NOMO-1 treated with DMSO at 0.1 percent for 48 hours (cell line): ENCODE results near the gene RIPOR1.

Experiments
- DNase-seq: peaks from one replicate; lab custom pipeline; 2025; ENCODE audit not compliant: unreplicated experiment; lab: John Stamatoyannopoulos, UW

RIPOR1 gene

DNA sequence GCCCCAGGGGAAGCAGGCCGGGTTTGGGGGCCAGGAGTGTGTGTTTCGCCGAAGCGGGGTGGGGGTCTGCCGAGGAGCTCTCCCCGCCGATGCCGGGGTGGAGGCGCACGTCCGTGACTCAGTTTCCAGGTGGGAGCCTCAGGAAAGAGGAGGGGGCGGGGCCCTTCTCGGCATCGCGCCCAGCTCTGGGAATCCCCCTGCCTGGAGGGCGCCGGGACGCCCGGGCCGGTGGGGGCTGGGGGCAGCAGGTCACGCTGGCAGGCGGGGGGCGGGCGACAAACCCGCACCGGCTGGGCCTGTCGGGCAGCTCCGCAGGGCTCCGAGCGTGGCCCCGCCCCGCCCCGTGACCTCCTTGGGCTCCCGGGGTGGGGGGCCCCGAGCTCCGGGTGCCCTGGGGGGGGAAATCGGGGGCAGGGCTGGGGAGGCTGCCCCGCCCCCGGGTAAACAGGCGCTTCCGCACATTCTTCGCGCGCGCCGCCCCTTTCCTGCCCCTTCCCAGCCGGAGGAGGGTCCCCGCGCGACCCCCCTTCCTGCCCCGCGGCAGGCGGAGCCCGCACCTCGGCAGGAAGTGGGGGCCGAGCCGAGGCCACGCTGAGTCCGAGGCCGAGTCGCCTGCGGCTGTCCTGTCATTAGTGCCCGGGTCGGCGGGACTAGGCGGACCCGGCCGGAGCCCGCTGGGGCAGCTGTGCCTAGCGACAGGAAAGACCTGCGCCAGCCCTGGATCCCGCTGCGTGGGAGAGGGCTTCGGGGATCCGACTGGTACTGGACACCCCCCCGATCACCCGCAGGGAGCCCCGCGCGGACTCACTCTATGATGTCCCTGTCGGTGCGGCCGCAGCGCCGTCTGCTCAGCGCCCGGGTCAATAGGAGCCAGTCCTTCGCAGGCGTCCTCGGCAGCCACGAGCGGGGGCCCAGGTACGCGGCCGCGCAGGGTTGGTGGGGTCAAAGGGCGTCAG lies 9.3 kb downstream of the RIPOR1 start:
- no peak for DNase-seq

DNA sequence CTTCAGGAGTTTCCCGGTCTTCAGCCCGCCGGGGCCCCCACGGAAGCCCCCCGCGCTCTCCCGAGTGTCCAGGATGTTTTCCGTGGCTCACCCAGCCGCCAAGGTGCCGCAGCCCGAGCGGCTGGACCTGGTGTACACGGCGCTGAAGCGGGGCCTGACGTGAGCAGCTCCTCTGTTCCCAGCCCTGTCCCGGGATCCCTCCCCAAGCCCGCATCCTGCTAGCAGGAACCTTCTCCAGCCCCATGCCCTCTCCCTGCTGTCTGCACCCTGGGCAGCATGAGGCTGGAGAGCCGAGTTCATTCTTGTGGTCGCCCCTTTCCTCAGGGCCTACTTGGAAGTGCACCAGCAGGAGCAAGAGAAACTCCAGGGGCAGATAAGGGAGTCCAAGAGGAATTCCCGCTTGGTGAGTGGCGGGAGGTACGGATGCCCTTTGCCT lies 10.1 kb downstream of the RIPOR1 start:
- no peak for DNase-seq

DNA sequence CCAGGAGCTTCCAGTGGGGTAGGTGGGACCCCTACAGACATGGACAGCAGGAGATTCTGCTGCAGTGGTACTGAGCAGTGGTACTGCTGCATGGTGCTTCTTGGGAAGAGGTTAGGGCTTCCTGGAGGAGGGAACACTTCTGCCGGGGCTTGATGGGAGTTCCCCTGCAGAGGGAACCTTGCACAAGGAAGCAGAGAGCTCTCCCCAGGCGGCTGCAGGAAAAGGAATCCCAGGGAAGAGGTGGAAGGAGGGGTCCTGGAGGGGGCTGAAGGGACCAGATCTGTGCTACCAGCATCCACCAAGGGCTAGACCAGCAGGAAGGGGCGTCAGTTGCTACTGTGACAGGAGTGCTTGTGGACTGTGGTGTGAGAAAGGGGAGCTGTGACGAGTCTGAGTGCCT lies 10.6 kb downstream of the RIPOR1 start:
- no peak for DNase-seq

DNA sequence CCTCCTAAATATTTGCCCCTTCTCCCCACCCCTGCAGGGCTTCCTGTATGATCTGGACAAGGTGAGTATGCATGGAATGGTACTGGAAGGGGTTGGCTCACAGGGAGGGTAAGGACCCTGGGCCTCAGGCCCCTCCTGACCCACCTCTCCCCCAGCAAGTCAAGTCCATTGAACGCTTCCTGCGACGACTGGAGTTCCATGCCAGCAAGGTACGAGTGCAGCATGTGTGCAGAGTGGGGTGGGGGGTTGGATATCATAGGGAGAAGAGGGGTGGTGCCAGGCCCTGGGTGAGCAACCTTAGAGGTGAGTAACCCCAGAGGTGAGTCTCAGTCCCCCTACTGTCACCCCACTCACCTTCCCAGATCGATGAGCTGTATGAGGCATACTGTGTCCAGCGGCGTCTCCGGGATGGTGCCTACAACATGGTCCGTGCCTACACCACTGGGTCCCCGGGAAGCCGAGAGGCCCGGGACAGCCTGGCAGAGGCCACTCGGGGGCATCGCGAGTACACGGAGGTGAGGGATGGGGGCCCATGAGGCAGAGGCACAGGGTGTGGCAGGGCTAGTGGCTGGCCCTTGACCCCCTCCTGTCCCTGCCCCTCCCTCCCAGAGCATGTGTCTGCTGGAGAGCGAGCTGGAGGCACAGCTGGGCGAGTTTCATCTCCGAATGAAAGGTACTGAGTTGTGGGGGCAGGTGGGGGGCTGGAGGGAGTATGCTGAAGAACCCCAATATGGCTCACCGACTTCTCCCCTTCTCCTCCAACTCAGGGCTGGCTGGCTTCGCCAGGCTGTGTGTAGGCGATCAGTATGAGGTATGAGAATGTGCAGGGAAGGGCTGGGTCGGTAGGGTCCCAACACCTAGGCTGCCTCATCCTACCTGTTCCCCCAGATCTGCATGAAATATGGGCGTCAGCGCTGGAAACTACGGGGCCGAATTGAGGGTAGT lies 11.3 kb downstream of the RIPOR1 start:
- no peak for DNase-seq

DNA sequence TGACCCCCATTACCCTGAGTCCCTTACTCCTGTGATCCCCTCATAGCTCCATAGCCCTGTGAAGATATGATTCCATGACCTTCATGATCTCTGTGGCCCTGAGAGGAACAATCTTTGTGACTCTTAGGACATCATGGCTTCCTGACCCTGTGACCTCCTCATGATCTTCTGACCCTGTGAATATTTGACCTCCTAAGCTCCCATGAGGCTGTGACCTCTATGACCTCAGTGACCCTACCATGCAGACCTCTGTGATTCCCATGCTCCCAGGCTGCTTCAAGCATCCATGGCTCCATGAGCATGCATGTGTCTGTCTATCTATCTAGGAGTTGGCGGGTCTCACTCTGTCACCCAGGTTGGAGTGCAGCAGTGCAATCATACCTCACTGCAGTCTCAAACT lies 12.1 kb downstream of the RIPOR1 start:
- DNase-seq, result no peak

DNA sequence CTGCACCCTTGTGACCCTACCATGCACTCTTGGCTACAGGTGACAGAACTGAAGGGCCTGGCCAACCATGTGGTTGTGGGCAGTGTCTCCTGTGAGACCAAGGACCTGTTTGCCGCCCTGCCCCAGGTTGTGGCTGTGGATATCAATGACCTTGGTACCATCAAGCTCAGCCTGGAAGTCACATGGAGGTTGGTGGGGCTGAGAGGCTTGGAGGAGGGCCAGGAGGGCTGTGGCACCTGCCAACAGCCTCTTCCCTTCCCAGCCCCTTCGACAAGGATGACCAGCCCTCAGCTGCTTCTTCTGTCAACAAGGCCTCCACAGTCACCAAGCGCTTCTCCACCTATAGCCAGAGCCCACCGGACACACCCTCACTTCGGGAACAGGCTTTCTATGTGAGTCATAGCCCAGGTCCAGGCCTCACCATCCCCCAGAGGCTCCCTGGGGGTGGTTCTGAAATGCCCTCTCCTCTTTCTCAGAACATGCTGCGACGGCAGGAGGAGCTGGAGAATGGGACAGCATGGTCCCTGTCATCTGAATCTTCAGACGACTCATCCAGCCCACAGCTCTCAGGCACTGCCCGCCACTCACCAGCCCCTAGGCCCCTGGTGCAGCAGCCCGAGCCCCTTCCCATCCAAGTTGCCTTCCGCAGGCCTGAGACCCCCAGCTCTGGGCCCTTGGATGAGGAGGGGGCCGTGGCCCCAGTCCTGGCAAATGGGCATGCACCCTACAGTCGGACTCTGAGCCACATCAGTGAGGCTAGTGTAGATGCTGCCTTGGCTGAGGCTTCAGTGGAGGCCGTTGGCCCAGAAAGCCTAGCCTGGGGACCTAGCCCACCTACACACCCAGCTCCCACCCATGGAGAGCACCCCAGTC lies 13.0 kb downstream of the RIPOR1 start:
- DNase-seq, result no peak

DNA sequence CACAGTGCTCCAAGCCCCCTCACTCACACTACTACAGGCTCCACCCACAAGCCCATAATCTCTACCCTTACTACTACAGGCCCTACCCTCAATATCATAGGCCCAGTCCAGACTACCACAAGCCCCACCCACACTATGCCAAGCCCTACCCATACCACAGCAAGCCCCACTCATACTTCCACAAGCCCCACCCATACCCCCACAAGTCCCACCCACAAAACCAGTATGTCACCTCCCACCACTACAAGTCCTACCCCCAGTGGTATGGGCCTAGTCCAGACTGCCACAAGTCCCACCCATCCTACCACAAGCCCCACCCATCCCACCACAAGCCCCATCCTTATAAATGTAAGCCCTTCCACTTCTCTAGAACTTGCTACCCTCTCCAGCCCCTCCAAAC lies 13.8 kb downstream of the RIPOR1 start:
- DNase-seq, result peak; percentile 60

DNA sequence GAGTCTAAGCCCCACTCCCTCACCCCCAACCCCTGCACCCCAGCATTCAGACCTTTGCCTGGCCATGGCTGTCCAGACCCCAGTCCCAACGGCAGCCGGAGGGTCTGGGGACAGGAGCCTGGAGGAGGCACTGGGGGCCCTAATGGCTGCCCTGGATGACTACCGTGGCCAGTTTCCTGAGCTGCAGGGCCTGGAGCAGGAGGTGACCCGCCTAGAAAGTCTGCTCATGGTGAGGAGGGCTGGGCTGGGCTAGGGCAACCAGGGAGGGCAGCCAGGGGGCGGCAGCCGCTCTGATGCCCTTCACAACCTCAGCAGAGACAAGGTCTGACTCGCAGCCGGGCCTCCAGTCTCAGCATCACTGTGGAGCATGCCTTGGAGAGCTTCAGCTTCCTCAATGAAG lies 14.4 kb downstream of the RIPOR1 start:
- no peak for DNase-seq

DNA sequence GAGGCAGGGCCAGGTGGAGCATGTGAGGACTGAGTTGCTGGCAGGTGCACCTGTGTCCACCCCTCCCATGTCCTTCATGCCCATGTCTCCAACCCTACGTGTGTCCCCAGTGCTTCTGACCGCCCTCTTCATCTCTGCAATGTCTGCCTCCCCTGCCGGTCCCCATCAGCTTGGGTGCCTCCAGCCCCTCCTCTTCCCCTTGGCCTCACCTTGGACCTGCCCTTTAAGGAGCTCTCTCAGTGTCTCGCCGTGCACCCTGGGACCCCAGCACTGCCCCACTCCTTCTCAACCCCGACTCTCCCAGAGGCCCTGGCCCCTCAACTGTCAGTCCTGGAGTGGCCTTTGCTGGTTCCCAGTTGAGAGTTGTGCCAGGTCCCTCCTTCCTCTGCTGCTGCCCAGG lies 15.0 kb downstream of the RIPOR1 start:
- no peak for DNase-seq

DNA sequence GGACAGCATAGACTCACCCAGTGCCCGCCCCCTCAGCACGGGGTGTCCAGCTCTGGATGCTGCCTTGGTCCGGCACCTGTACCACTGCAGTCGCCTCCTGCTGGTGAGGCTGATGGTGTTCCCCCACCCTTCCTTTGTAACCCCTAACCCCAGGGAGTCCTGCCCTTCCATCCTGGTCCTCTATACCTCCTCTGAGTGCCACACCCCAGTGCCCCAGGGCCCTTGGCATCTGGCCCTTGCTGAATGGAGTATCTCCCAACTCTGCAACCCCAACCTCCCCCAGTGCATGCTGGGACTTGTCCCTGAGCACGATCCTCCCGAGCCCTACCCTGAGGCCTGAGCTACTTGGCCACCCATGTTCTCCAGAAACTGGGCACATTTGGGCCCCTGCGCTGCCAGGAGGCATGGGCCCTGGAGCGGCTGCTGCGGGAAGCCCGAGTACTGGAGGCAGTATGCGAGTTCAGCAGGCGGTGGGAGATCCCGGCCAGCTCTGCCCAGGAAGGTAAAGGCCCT lies 15.8 kb downstream of the RIPOR1 start:
- DNase-seq, result no peak

DNA sequence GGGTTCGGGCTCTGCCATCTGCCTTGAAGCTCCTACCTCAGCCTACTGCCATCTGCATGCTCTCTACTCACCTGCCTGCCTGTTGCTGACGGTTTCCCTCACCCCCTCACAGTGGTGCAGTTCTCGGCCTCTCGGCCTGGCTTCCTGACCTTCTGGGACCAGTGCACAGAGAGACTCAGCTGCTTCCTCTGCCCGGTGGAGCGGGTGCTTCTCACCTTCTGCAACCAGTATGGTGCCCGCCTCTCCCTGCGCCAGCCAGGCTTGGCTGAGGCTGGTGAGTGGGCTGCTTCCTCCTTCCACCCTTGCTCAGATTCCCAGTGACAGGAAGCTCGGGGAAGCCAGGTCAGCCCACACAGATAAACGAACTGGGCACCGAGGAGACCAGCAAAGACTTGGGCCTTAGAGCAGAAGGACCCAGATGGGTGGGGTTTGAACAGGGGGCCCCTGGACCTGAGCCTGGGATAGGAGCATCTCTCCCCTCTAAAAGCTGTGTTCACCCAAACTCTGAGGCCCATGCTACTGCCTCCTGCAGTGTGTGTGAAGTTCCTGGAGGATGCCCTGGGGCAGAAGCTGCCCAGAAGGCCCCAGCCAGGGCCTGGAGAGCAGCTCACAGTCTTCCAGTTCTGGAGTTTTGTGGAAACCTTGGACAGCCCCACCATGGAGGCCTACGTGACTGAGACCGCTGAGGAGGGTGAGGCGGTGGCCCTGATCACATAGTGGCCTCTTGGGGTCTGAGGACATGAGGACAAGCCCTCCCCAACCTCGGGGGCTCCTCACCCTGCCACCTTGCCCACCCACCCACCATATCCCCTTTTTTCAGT lies 16.4 kb downstream of the RIPOR1 start:
- no peak for DNase-seq

DNA sequence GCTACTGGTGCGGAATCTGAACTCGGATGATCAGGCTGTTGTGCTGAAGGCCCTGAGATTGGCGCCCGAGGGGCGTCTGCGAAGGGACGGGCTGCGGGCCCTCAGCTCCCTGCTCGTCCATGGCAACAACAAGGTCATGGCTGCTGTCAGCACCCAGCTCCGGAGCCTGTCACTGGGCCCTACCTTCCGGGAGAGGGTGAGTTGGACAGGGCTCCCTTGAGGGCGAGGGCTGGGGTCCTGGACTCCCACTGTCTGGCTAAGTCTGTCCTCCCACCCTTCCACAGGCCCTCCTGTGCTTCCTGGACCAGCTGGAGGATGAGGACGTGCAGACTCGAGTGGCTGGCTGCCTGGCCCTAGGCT lies 17.0 kb downstream of the RIPOR1 start:
- no peak for DNase-seq

DNA sequence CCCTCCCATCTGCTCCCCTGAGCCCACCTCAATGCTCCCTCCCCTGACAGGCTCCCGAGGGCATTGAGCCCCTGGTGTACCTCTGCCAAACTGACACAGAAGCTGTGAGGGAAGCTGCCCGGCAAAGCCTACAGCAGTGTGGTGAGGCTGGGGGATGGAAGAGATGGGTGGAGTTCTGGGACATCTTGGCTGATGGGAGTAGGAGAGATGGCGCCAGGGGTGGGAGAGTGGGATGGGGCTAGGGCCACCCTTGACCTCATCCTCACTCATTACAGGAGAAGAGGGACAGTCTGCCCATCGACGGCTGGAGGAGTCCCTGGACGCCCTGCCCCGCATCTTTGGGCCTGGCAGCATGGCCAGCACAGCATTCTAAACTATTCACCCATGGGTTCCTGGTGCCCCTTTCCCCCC lies 17.5 kb downstream of the RIPOR1 start:
- no peak for DNase-seq

DNA sequence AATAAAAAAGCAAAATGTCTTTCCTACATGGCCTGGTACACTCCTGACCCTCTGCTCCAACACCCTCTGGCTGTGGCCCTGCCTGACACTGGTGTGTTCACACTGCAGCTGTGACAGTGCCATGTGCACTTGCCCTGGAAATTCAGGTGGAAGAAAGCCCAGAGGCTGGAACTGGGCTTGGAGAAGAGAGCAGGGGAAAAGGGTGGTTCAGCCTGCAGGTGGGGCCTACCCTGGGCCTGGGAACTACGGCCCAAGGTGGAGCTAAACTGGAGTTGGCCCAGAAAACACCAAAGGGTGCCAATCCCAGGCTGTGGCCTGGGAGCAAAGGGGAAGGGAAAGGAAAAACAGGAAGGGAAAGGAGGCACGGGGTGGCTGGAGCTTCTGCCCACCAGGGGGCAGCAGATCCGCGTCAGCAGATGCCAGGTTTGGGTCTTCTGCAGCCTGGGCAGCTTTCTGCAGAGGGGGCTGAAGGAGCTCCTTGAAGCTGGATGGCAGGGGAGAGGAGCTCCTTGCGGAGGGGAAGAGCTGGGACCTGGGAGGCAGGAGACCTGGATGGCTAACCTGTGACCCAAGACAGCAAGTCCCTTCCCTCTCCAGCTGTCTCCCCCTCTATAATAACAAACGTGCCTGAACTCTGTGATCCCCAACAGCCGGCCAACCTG lies 18.3 kb downstream of the RIPOR1 start:
- DNase-seq, result peak; percentile 48

DNA sequence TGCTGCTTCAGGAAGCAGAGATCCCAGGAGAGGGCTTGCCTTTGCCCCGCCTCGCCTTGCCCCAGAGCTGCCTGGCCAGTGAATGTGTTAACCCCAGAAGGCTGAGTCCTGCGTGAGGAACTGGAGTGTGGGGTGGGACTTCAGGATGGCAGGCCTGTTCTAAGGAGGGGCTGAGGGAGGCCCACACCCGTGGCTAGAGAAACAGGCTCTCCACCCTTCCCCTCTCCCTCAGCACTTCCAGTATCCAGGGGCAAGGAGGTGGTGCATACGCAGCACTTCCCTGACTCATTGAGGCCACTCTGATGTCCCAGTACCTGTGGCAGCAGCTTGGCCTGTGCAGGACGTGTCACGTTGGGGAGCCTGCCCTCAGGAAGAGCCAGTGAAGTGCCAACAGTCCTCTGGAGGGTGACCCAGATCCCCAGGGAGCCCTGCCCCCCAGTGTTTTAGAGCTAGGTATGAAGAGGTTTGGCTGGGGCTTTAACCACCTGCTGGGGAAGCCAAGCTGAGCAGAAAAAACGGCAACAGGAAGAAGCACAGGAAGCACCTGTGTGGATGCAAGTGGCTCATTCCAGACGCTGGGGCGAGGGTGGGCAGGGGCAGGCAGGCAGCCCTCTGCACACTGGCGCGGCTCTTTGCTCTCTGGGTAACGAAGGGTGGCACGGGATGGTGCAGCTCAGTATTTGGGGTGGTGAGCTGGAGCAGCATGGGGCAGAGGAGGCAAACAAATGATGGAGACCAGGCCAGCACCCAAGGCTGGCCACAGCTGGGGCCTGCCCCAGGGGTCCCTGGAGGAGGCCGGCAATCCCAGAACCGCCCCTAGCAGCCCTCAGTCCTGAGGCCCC lies 19.0 kb downstream of the RIPOR1 start:
- DNase-seq, result no peak

DNA sequence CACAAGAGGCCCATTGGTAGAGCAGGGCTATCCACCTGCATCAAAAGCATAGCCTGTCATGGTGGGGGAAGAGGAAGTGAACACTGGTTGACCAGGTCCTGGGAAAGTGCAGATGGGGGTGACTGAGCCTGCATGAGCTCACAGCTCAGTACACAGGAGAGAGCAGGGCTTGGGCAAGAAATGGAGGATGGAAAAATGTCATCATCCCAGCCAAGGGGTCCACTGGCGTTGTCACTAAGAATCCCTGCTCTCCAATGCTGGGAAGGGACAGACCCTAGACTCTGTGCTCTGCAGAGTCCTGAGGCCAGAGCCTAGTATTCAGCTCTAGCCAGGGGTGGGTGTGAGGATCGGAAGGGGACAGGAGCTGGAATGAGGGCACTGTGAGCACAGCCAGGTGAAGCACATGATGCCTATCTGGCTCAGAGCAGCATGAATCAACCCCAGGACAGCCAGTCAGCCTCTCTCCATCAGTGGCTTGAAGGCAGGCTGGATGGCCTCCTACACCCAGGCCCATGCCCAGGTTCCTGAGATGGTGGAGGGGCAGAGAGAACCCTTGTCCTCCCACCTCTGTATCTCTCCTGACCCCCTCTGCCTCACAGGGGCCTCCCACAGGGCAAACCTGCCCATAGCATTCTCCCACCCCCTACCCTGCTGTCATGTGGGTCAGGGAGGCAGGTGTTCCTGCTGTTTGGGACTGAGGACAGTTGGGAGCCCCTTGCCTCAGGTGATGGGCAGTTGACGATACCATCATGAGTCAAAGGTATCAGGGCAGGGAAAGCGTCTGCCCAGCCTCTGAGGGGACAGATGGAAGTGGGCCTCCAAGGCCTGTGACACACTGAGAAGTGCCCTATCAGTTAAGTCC lies 19.9 kb downstream of the RIPOR1 start:
- peak; percentile 37 for DNase-seq

DNA sequence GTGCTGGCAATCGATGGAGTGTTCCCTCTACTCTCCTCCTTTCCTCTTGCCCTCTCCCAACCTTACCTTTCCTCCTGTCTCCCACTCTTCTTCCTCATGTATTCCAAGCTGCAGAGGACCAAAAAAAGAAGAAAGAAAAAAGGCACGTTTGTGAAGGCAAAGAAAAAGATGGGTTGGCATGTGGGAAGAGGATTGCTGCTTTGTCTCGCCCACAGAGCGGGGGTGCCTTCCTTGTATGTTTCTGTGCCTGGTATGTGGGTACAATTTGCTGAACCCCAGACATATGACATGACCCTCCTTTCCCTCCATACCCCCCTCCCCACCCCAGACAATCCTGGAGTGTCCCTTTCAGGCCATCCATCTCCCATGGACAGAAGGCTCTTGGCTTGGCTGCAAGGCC lies 20.6 kb downstream of the RIPOR1 start:
- DNase-seq, result no peak
